Gastrocnemius medialis (tissue), 4 donors: ENCODE data around the gene RBM3. TPM values are rescaled to one million over a fixed set of nuclear protein-coding genes. Genes with fewer than 3 reads are reported as not detected.
"Not testable (repeated sequence)": the region's sequence is repeated elsewhere in the genome, so short reads cannot be mapped to it uniquely, and the experiment has no call there.

ENCODE experiments used
- ATAC-seq, 2 donors: fragments of 150-250 bp; one replicate each; pipeline ENCODE4 v1.9.1; 2016
- DNase-seq, 2 donors: peaks; one replicate each; pipeline ENCODE4 v3.0.0-alpha.2; 2019
- H3K27ac ChIP-seq, 4 donors: fragments of 200-600 bp; sonication (generic); 1 replicate in 1 of 4; 2 replicates in 3 of 4; pipeline ENCODE4 v1.5.1; 2016 to 2018; ENCODE audit warnings: mild to moderate bottlenecking in 2 of 4, moderate library complexity in 1 of 4
- H3K27me3 ChIP-seq, 3 donors: fragments of 200-600 bp; sonication (generic) in 2 of 3; 1 replicate in 1 of 3; 2 replicates in 2 of 3; pipeline versions ENCODE4 v1.5.1 to v1.6.0; 2016 to 2019; ENCODE audit warnings: mild to moderate bottlenecking in 1 of 3, moderate library complexity in 1 of 3
- H3K36me3 ChIP-seq, 2 donors: fragments of 200-600 bp; sonication (generic) in 1 of 2; one replicate each; pipeline ENCODE4 v1.5.1; 2017 to 2018
- H3K4me1 ChIP-seq, 2 donors: fragments of 200-600 bp; sonication (generic) in 1 of 2; one replicate each; pipeline ENCODE4 v1.5.1; 2016 to 2017; ENCODE audit warnings: mild to moderate bottlenecking in 2 of 2
- H3K4me3 ChIP-seq, 4 donors: fragments of 200-600 bp; sonication (generic) in 3 of 4; 1 replicate in 1 of 4; 2 replicates in 3 of 4; pipeline ENCODE4 v1.5.1; 2016 to 2019; ENCODE audit warnings: mild to moderate bottlenecking in 2 of 4
- H3K9me3 ChIP-seq, 3 donors: fragments of 200-600 bp; sonication (generic) in 2 of 3; 1 replicate in 1 of 3; 2 replicates in 2 of 3; pipeline ENCODE4 v1.5.1; 2016 to 2019
- CTCF ChIP-seq, 5 experiments: fragments of 450-650 bp in 3 of 5; fragments of 200-600 bp in 2 of 5; sonication (generic) in 2 of 5; IDR thresholded peaks in 4 of 5; conservative IDR thresholded peaks in 1 of 5; 1 replicate in 4 of 5; 2 replicates in 1 of 5; pipeline ENCODE4 v1.5.1; 2016 to 2019; ENCODE audit warnings: antibody characterized with exemption in 5 of 5, mild to moderate bottlenecking in 3 of 5, moderate library complexity in 3 of 5
- POLR2A ChIP-seq, 2 donors: fragments of 450-650 bp; IDR thresholded peaks; one replicate each; pipeline ENCODE4 v1.6.1; 2017; ENCODE audit warnings: antibody characterized with exemption in 2 of 2, mild to moderate bottlenecking in 2 of 2, moderate library complexity in 2 of 2
- in situ Hi-C, 4 donors: fragments of 200-750 bp; cut with MboI; loops; one replicate each; pipeline versions ENCODE4 v1.15.0 to v1.8.0; 2017; ENCODE audit warnings: low sequenced_read_pairs in 4 of 4
- intact Hi-C: fragments of 100-400 bp; cut with DNase I; formaldehyde crosslinking; loops from one replicate; pipeline ENCODE4 v1.15.1; 2023; ENCODE audit warnings: low total_unique reads
- total RNA-seq, 4 donors: library from RNA; depleted of rRNA; stranded (reverse); fragments of >200 nt; gene quantifications; one replicate each; pipeline versions ENCODE4 v1.1.0 to v1.2.3, GENCODE V29; 2016

Gene RBM3
- total RNA-seq, 4 donors from 2014 or later, result 49.2 to 92.1 (median 59.9) TPM

GRCh38 chrX:48540480-48540879, 33.8 kb upstream of the RBM3 start:
- Histone ChIP-seq H3K27ac (peak overlapping the region; percentile 91 to 96 (median 92)), H3K4me3 (peak overlapping the region; percentile 70 to 82 (median 78)), H3K9me3 (no peaks in the 10 kb centered on the region), H3K36me3 (peaks cover 0 to 12% of the 10 kb centered on the region in 2 donors), H3K27me3 (no peaks in the 10 kb centered on the region), H3K4me1 (peaks cover 0 to 3% of the 10 kb centered on the region in 2 donors)
- ATAC-seq (no peak), DNase-seq (no peak)
- intact Hi-C loops, result no loop called here
- in situ Hi-C loops, result no loop called here
- TF ChIP-seq POLR2A (IDR thresholded peaks at IDR 0.05), result no peak
- TF ChIP-seq CTCF (IDR thresholded peaks at IDR 0.05 in 4 of 5, conservative IDR thresholded peaks at IDR 0.05 in 1 of 5), result no peak

DNA sequence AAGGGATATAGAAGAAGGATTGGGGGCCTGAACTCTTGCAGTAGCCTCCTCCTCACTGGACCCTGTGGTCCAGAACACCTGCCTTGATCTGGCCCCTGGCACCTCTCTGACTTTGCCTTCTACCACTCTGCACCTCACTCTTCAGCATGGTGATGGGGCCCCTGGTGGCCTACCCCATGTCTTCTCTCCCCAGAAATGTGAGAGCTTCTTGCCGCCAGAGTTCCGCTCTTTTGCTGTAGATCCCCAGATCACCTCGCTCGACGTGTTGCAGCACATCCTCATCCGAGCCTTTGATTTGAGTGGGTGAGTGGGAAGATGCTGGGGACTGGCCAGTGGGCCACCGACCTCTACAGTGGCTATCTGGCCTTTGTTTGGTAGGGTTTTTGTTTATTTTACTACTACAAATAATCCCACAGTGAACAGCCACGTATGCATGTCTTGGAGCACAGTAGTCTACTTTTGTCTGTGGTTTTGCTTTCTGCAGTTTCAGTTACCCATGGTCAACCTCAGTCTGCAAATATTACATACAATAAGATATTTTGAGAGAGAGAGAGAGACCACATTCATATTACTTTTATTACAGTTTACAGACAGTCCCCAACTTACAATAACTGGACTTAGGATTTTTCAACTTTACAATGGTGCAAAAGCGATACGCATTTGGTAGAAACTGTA, 33.0 kb upstream of the RBM3 start:
- peaks cover 0 to 3% of the 10 kb centered on the region in 2 donors for H3K4me1 ChIP-seq
- intact Hi-C loops, result no loop called here
- H3K36me3 ChIP-seq, result peaks cover 0 to 12% of the 10 kb centered on the region in 2 donors
- DNase-seq (no peak), ATAC-seq (no peak)
- H3K27me3 ChIP-seq, result no peaks in the 10 kb centered on the region
- no peak overlapping the region for H3K4me3 ChIP-seq
- H3K9me3 ChIP-seq, result no peaks in the 10 kb centered on the region
- H3K27ac ChIP-seq, result no peak overlapping the region
- no peak for TF ChIP-seq POLR2A (IDR thresholded peaks at IDR 0.05)
- no peak for TF ChIP-seq CTCF (IDR thresholded peaks at IDR 0.05 in 4 of 5, conservative IDR thresholded peaks at IDR 0.05 in 1 of 5)
- in situ Hi-C loops, result no loop called here

DNA sequence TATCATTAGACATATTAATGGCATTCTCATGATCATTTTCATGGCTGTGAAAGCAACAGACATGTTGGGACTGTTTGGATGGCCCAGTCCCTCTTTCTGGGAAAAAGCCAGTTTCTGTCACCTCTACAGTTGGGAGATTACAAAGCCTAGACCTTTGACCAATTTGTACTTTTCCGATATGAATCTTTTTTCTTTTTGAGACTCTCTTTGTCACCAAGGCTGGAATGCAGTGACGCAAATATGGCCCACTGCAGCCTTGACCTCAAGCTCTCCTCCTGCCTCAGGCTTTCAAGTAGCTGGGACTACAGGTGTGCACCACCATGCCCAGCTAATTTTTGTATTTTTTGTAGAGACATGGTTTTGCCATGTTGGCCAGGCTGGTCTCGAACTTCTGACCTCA, 25.4 kb upstream of the RBM3 start:
- no peak overlapping the region for H3K4me3 ChIP-seq
- TF ChIP-seq CTCF (IDR thresholded peaks at IDR 0.05 in 4 of 5, conservative IDR thresholded peaks at IDR 0.05 in 1 of 5) (no peak), POLR2A (IDR thresholded peaks at IDR 0.05) (no peak)
- ATAC-seq (no peak), DNase-seq (no peak)
- H3K27ac ChIP-seq, result no peak overlapping the region
- intact Hi-C loops, result no loop called here
- H3K4me1 ChIP-seq, result no peaks in the 10 kb centered on the region
- H3K9me3 ChIP-seq, result no peaks in the 10 kb centered on the region
- no peaks in the 10 kb centered on the region for H3K27me3 ChIP-seq
- peaks cover 0 to 7% of the 10 kb centered on the region in 2 donors for H3K36me3 ChIP-seq
- in situ Hi-C loops, result no loop called here

GRCh38 chrX:48555731-48556325, 18.5 kb upstream of the RBM3 start:
- intact Hi-C loops, H3K4me3 ChIP-seq, H3K27ac ChIP-seq, H3K9me3 ChIP-seq, in situ Hi-C loops, DNase-seq, ATAC-seq, H3K4me1 ChIP-seq, H3K27me3 ChIP-seq: not testable (repeated sequence)
- H3K36me3 ChIP-seq, result peaks cover 0 to 16% of the 10 kb centered on the region in 2 donors

GRCh38 chrX:48558271-48558670, 16.0 kb upstream of the RBM3 start:
- in situ Hi-C loops (no loop called here), intact Hi-C loops (no loop called here)
- H3K9me3 ChIP-seq, result no peaks in the 10 kb centered on the region
- no peaks in the 10 kb centered on the region for H3K27me3 ChIP-seq
- no peaks in the 10 kb centered on the region for H3K4me1 ChIP-seq
- no peak for DNase-seq
- no peak overlapping the region for H3K27ac ChIP-seq
- peak in 1 of 2 donors; percentile 44 for ATAC-seq
- no peak overlapping the region for H3K4me3 ChIP-seq
- TF ChIP-seq POLR2A (IDR thresholded peaks at IDR 0.05) (no peak), CTCF (IDR thresholded peaks at IDR 0.05 in 4 of 5, conservative IDR thresholded peaks at IDR 0.05 in 1 of 5) (no peak)
- H3K36me3 ChIP-seq, result peaks cover 0 to 16% of the 10 kb centered on the region in 2 donors
